Ecto neural progenitor cell (in vitro differentiated cells): ENCODE results near the gene LIMS2.

ENCODE experiments used
- DNase-seq: peaks from one replicate; pipeline ENCODE4 v3.0.0-alpha.2; 2018; ENCODE audit warnings: low spot score

LIMS2 gene

GRCh38 chr2:127658641-127659407 is 16.5 kb downstream of the LIMS2 start:
- no peak for DNase-seq

GRCh38 chr2:127658146-127658545 is 17.2 kb downstream of the LIMS2 start:
- DNase-seq = no peak

GRCh38 chr2:127657232-127657595 is 18.1 kb downstream of the LIMS2 start:
- DNase-seq = no peak

- no peak for DNase-seq
Observed at GRCh38 chr2:127656569-127657231, 18.6 kb downstream of the LIMS2 start.

- DNase-seq = no peak
Observed at GRCh38 chr2:127655209-127656073, 19.9 kb downstream of the LIMS2 start.

GRCh38 chr2:127654838-127655175 is 20.5 kb downstream of the LIMS2 start:
- no peak for DNase-seq

- DNase-seq = no peak
Observed at GRCh38 chr2:127654084-127654837, 21.1 kb downstream of the LIMS2 start.

- DNase-seq = no peak
Observed at GRCh38 chr2:127653421-127654083, 21.8 kb downstream of the LIMS2 start.

GRCh38 chr2:127652786-127653357 is 22.5 kb downstream of the LIMS2 start:
- DNase-seq = no peak

- DNase-seq = no peak
Observed at GRCh38 chr2:127651971-127652550, 23.3 kb downstream of the LIMS2 start.

GRCh38 chr2:127651381-127651809 is 23.9 kb downstream of the LIMS2 start:
- no peak for DNase-seq

GRCh38 chr2:127650785-127651380 is 24.4 kb downstream of the LIMS2 start:
- no peak for DNase-seq

- DNase-seq = no peak
Observed at GRCh38 chr2:127650041-127650784, 25.1 kb downstream of the LIMS2 start.

- peak; percentile 90 for DNase-seq
Observed at GRCh38 chr2:127649684-127650040, 25.7 kb downstream of the LIMS2 start.

- DNase-seq = no peak
Observed at GRCh38 chr2:127649100-127649611, 26.2 kb downstream of the LIMS2 start.

GRCh38 chr2:127648321-127648720 is 27.0 kb downstream of the LIMS2 start:
- no peak for DNase-seq

- no peak for DNase-seq
Observed at GRCh38 chr2:127647242-127648190, 27.8 kb downstream of the LIMS2 start.

GRCh38 chr2:127646487-127647241 is 28.7 kb downstream of the LIMS2 start:
- no peak for DNase-seq
